Chondrocyte (in vitro differentiated cells): ENCODE results near the gene AGO1. TPM values are rescaled to one million over a fixed set of nuclear protein-coding genes. Genes with fewer than 3 reads are reported as not detected.

Experiments
- DNase-seq: peaks from one replicate; pipeline ENCODE4 v3.0.0; 2021; ENCODE audit warnings: mixed read lengths, low spot score
- H3K27ac Mint-ChIP-seq: one replicate; pipeline ENCODE4 v1.8.0; 2021; ENCODE audit warnings: mild to moderate bottlenecking, moderate library complexity, mixed read lengths; ENCODE audit not compliant: unreplicated experiment
- H3K27me3 Mint-ChIP-seq: 2 replicates; pipeline ENCODE4 v1.8.0; 2021; ENCODE audit warnings: low read depth, mixed read lengths
- H3K36me3 Mint-ChIP-seq: 2 replicates; pipeline ENCODE4 v1.8.0; 2021; ENCODE audit warnings: low read depth, mixed read lengths
- H3K4me1 Mint-ChIP-seq: 2 replicates; pipeline ENCODE4 v1.8.0; 2021; ENCODE audit warnings: low read depth, mild to moderate bottlenecking, mixed read lengths
- H3K4me3 Mint-ChIP-seq: one replicate; pipeline ENCODE4 v1.8.0; 2021; ENCODE audit warnings: mild to moderate bottlenecking, moderate library complexity, mixed read lengths; ENCODE audit not compliant: unreplicated experiment
- H3K9me3 Mint-ChIP-seq: 2 replicates; pipeline ENCODE4 v1.8.0; 2021; ENCODE audit warnings: low read depth, mixed read lengths
- CTCF ChIP-seq: fragments of 200-600 bp; sonication (generic); IDR thresholded peaks from 2 replicates; pipeline ENCODE4 v1.5.0; 2021; ENCODE audit warnings: antibody characterized with exemption, mild to moderate bottlenecking, moderate library complexity
- total RNA-seq: library from RNA; stranded (reverse); gene quantifications from 3 replicates; pipeline ENCODE4 v1.2.1, GENCODE V29; 2021

AGO1 gene
- total RNA-seq, 1 donor from 2014 or later = 24.6 TPM

GRCh38 chr1:35838693-35839245 lies 44.2 kb upstream of the AGO1 start:
- Mint-ChIP-seq H3K36me3 (peaks cover 48% of the 10 kb centered on the region), H3K4me1 (no peaks in the 10 kb centered on the region), H3K27me3 (no peaks in the 10 kb centered on the region), H3K27ac (no peak overlapping the region), H3K4me3 (no peak overlapping the region), H3K9me3 (peaks cover 4% of the 10 kb centered on the region)
- TF ChIP-seq CTCF = no peak
- no peak for DNase-seq

GRCh38 chr1:35844826-35845225 lies 38.2 kb upstream of the AGO1 start:
- Mint-ChIP-seq H3K4me1 (peaks cover 15% of the 10 kb centered on the region), H3K27ac (no peak overlapping the region), H3K4me3 (no peak overlapping the region), H3K9me3 (no peaks in the 10 kb centered on the region), H3K27me3 (no peaks in the 10 kb centered on the region), H3K36me3 (peaks cover 27% of the 10 kb centered on the region)
- no peak for DNase-seq
- TF ChIP-seq CTCF = no peak

- Mint-ChIP-seq H3K4me1 (peaks cover 24% of the 10 kb centered on the region), H3K27ac (no peak overlapping the region), H3K4me3 (no peak overlapping the region), H3K27me3 (no peaks in the 10 kb centered on the region), H3K9me3 (no peaks in the 10 kb centered on the region), H3K36me3 (peaks cover 33% of the 10 kb centered on the region)
- no peak for TF ChIP-seq CTCF
- DNase-seq = no peak
Observed at GRCh38 chr1:35845766-35846165, 37.2 kb upstream of the AGO1 start.

GRCh38 chr1:35847935-35848565 lies 35.0 kb upstream of the AGO1 start:
- Mint-ChIP-seq H3K9me3 (no peaks in the 10 kb centered on the region), H3K27ac (no peak overlapping the region), H3K4me3 (no peak overlapping the region), H3K36me3 (peaks cover 26% of the 10 kb centered on the region), H3K4me1 (peaks cover 41% of the 10 kb centered on the region), H3K27me3 (no peaks in the 10 kb centered on the region)
- no peak for DNase-seq
- no peak for TF ChIP-seq CTCF

GRCh38 chr1:35850051-35850450 lies 33.0 kb upstream of the AGO1 start:
- Mint-ChIP-seq H3K27ac (no peak overlapping the region), H3K36me3 (peaks cover 27% of the 10 kb centered on the region), H3K4me3 (no peak overlapping the region), H3K27me3 (no peaks in the 10 kb centered on the region), H3K4me1 (peaks cover 41% of the 10 kb centered on the region), H3K9me3 (no peaks in the 10 kb centered on the region)
- DNase-seq = no peak
- TF ChIP-seq CTCF = no peak
